B cell (primary cell): Measurements from ENCODE around the gene AK9. TPM values are rescaled to one million over a fixed set of nuclear protein-coding genes. Genes with fewer than 3 reads are reported as not detected.

Experiments
- ATAC-seq: fragments of 200-7000 bp; cut with Tn5 transposase; one replicate; pipeline ENCODE4 v1.10.0; 2021; ENCODE audit warnings: low read depth, mild to moderate bottlenecking, moderate number of reproducible peaks, moderate library complexity
- CTCF ChIA-PET: fragments of 350-600 bp; sonication (Branson Sonifier 250); formaldehyde crosslinking; loops from one replicate; lab custom pipeline; 2021; ENCODE audit warnings: antibody characterized with exemption, inconsistent platforms; lab: Charles Lee
- POLR2A ChIA-PET: fragments of 350-600 bp; sonication (Branson Sonifier 250); formaldehyde crosslinking; loops from one replicate; lab custom pipeline; 2021; ENCODE audit warnings: antibody characterized with exemption; lab: Charles Lee
- DNase-seq: peaks from one replicate; pipeline ENCODE4 v3.0.0; 2013
- H2AFZ ChIP-seq: 2 replicates; pipeline ENCODE4 v1.6.1; 2012; ENCODE audit warnings: mild to moderate bottlenecking, low read depth, low read length; ENCODE audit not compliant: insufficient read depth, poor library complexity, severe bottlenecking
- H3K27ac ChIP-seq, 2 donors: 1 replicate in 1 of 2; 2 replicates in 1 of 2; pipeline ENCODE4 v1.5.1; 2012 to 2013; ENCODE audit warnings: low read length in 2 of 2, mild to moderate bottlenecking in 2 of 2, moderate library complexity in 1 of 2
- H3K27me3 ChIP-seq, 4 experiments: fragments of 200-600 bp in 1 of 4; sonication (generic) in 1 of 4; replicated peaks in 1 of 4; 1 replicate in 2 of 4; 2 replicates in 2 of 4; pipeline versions ENCODE4 v1.6.1 to v1.7.0; 2013 to 2016; ENCODE audit warnings: low read length in 3 of 4, mild to moderate bottlenecking in 2 of 4, mixed read lengths in 1 of 4, moderate library complexity in 1 of 4; ENCODE audit not compliant: insufficient read depth in 4 of 4, control insufficient read depth in 3 of 4; ENCODE audit errors: control extremely low read depth in 1 of 4
- H3K36me3 ChIP-seq, 2 experiments: replicated peaks in 1 of 2; 1 replicate in 1 of 2; 2 replicates in 1 of 2; pipeline versions ENCODE4 v1.6.1 to v1.7.1; 2013; ENCODE audit warnings: low read length in 1 of 2; ENCODE audit not compliant: insufficient read depth in 2 of 2, control insufficient read depth in 1 of 2; ENCODE audit errors: control extremely low read depth in 1 of 2, extremely low read depth in 1 of 2
- H3K4me1 ChIP-seq, 2 donors: fragments of 200-600 bp in 1 of 2; sonication (generic) in 1 of 2; 1 replicate in 1 of 2; 2 replicates in 1 of 2; pipeline versions ENCODE4 v1.5.1 to v1.6.1; 2013 to 2017; ENCODE audit warnings: low read length in 2 of 2; ENCODE audit not compliant: control insufficient read depth in 2 of 2, insufficient read depth in 2 of 2
- H3K4me2 ChIP-seq: replicated peaks from 2 replicates; pipeline ENCODE3; 2012; ENCODE audit warnings: mild to moderate bottlenecking, low read depth, low read length; ENCODE audit not compliant: poor library complexity, severe bottlenecking
- H3K4me3 ChIP-seq, 5 experiments: fragments of 200-600 bp in 1 of 5; sonication (generic) in 1 of 5; 1 replicate in 3 of 5; 2 replicates in 2 of 5; pipeline versions ENCODE4 v1.5.1 to v1.7.0; 2011 to 2016; ENCODE audit warnings: low read length in 4 of 5, mild to moderate bottlenecking in 4 of 5, low read depth in 2 of 5, control low read depth in 1 of 5, moderate library complexity in 1 of 5; ENCODE audit not compliant: insufficient read depth in 1 of 5; ENCODE audit errors: control extremely low read depth in 1 of 5, extremely low read depth in 1 of 5
- H3K79me2 ChIP-seq: fragments of 200-600 bp; sonication (generic); one replicate; pipeline ENCODE4 v1.6.0; 2016; ENCODE audit warnings: low read length; ENCODE audit not compliant: control insufficient read depth, insufficient read depth
- H3K9ac ChIP-seq: fragments of 200-600 bp; sonication (generic); 2 replicates; pipeline ENCODE4 v1.6.1; 2017; ENCODE audit warnings: mild to moderate bottlenecking, low read length, moderate library complexity
- H3K9me3 ChIP-seq, 3 donors: one replicate each; pipeline versions ENCODE4 v1.6.1 to v1.7.1; 2013; ENCODE audit warnings: low read length in 2 of 3; ENCODE audit not compliant: control insufficient read depth in 2 of 3, insufficient read depth in 1 of 3; ENCODE audit errors: control extremely low read depth in 1 of 3
- H4K20me1 ChIP-seq: 2 replicates; pipeline ENCODE4 v1.6.0; 2012; ENCODE audit warnings: mild to moderate bottlenecking, low read length; ENCODE audit not compliant: insufficient read depth, control insufficient read depth, poor library complexity, severe bottlenecking
- H3K27ac Mint-ChIP-seq: one replicate; pipeline ENCODE4 v1.8.0; 2021; ENCODE audit warnings: mixed read lengths
- H3K27me3 Mint-ChIP-seq: one replicate; pipeline ENCODE4 v1.8.0; 2021; ENCODE audit warnings: mixed read lengths
- H3K4me1 Mint-ChIP-seq: one replicate; pipeline ENCODE4 v1.8.0; 2021; ENCODE audit warnings: mixed read lengths
- H3K4me3 Mint-ChIP-seq: one replicate; pipeline ENCODE4 v1.8.0; 2021; ENCODE audit warnings: mixed read lengths
- H3K9me3 Mint-ChIP-seq: one replicate; pipeline ENCODE4 v1.8.0; 2022; ENCODE audit warnings: mixed read lengths; ENCODE audit not compliant: insufficient read depth
- EZH2 ChIP-seq: IDR thresholded peaks from 2 replicates; pipeline ENCODE4 v1.6.1; 2012; ENCODE audit warnings: borderline replicate concordance, low read depth, mild to moderate bottlenecking, moderate library complexity, low read length; ENCODE audit not compliant: insufficient read depth, poor library complexity, severe bottlenecking
- WGBS: methylation state at CpG from one replicate; pipeline ENCODE4 v1.1.5; 2013; ENCODE audit warnings: missing lambda C conversion rate; ENCODE audit not compliant: insufficient coverage; 5-methylcytosine and 5-hydroxymethylcytosine counted together
- intact Hi-C: fragments of 100-400 bp; cut with micrococcal nuclease; formaldehyde crosslinking; loops from one replicate; pipeline ENCODE4 v1.10.0; 2022
- polyA plus RNA-seq: library from polyadenylated mRNA; depleted of rRNA; stranded (reverse); fragments of >200 nt; gene quantifications from 2 replicates; pipeline ENCODE4 v1.2.3, GENCODE V29; 2012
- total RNA-seq, 2 donors: library from RNA; stranded (reverse); fragments of 120-200 nt in 1 of 2; gene quantifications; 1 replicate in 1 of 2; 2 replicates in 1 of 2; pipeline versions ENCODE4 v1.2.3 to v1.2.4, GENCODE V29; 2013 to 2022
- TF ChIP-seq, protein P1 (sequence below): fragments of 200-600 bp; IDR thresholded peaks from one replicate; pipeline ENCODE4 v1.8.0; 2022; ENCODE audit warnings: antibody characterized with exemption, mild to moderate bottlenecking

Gene AK9
- total and polyA plus RNA-seq, 2 donors (not counting 1 experiment from before 2014, with no cell fraction given): 6.4 to 26.5 TPM

DNA sequence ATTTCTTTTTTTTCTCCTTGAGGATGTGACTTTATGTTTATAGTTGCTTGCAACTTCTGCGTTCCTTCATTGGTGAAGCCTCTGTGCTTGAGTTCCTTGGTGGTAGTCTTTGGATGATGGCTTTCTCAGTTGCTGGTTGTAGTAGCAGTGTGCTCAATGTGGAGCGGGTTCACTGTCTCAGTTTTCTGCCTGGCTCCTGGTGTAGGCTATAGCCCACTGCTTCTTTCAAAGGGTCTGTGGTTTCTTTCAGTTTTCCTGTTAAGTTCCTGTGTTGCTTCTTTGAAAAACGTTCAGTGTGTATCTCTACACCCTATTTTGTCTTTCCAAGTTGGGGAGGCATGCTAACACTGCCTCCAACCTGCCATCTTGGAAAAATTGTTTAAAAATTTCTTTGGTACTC lies 174.1 kb downstream of the AK9 start:
- ChIA-PET CTCF (no interaction called here), POLR2A (no interaction called here)
- Histone ChIP-seq H2AFZ (no peak overlapping the region), H3K4me3 (no peak overlapping the region), H3K27ac (no peak overlapping the region), H3K4me1 (peaks cover 6 to 9% of the 10 kb centered on the region in 2 donors), H3K9me3 (no peaks in the 10 kb centered on the region), H3K27me3 (no peaks in the 10 kb centered on the region), H3K9ac (no peak overlapping the region), H4K20me1 (no peaks in the 10 kb centered on the region), H3K36me3 (no peaks in the 10 kb centered on the region), H3K4me2 (no peak overlapping the region), H3K79me2 (no peaks in the 10 kb centered on the region)
- no peak for DNase-seq
- Mint-ChIP-seq H3K4me1 (peaks cover 14% of the 10 kb centered on the region), H3K4me3 (no peak overlapping the region), H3K27me3 (no peaks in the 10 kb centered on the region), H3K27ac (no peak overlapping the region), H3K9me3 (peaks cover 2% of the 10 kb centered on the region)
- WGBS: 6% methylated on average over 2 of the region's 3 CpGs
- no peak for TF ChIP-seq EZH2
- TF ChIP-seq, protein P1, sequence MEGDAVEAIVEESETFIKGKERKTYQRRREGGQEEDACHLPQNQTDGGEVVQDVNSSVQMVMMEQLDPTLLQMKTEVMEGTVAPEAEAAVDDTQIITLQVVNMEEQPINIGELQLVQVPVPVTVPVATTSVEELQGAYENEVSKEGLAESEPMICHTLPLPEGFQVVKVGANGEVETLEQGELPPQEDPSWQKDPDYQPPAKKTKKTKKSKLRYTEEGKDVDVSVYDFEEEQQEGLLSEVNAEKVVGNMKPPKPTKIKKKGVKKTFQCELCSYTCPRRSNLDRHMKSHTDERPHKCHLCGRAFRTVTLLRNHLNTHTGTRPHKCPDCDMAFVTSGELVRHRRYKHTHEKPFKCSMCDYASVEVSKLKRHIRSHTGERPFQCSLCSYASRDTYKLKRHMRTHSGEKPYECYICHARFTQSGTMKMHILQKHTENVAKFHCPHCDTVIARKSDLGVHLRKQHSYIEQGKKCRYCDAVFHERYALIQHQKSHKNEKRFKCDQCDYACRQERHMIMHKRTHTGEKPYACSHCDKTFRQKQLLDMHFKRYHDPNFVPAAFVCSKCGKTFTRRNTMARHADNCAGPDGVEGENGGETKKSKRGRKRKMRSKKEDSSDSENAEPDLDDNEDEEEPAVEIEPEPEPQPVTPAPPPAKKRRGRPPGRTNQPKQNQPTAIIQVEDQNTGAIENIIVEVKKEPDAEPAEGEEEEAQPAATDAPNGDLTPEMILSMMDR: no peak
- intact Hi-C loops: no loop called here
- no peak for ATAC-seq

DNA sequence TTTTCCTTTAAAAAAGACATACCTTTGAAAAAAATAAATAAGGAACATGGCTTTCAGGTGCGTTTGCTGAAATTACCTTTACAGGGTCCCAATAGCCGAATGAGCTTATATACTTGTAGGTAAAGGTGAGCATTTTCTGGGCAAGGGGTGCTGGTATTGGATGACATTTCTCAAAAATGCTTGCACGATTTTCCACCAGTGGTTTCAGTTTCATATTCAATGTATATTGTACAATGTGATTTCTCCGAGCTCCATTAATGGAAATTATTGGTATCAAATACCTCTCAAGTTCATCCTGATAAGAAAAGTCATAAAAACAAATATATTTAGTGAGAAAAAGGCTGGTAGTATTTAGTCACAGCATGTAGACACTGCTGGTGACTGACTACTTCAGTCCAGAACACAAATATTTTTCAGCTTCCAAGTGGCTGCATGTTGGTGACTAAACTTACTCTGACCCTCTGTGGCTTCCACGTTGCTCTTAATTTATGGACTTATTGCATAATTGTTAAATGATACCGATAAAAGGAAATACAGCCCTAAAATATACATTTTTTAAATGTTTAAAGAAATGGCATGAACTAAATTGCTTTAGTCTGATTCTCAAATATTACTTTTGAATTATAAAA lies 175.1 kb downstream of the AK9 start:
- H3K4me3 ChIP-seq: peak overlapping the region in 4 of 5 experiments; percentile 4 to 46 (median 42)
- peak overlapping the region; percentile 50 for H3K9ac ChIP-seq
- H3K4me3 Mint-ChIP-seq: peak overlapping the region; percentile 57
- WGBS: 80% methylated on average over 1 of the region's 6 CpGs
- intact Hi-C loops: no loop called here
- ATAC-seq (no peak), DNase-seq (no peak)
- peaks cover 2% of the 10 kb centered on the region for H3K9me3 Mint-ChIP-seq
- no peaks in the 10 kb centered on the region for H3K36me3 ChIP-seq
- ChIA-PET CTCF (interaction anchor here (1.0 to 1.4 kb wide), 3 partner anchors 12 to 523 kb away, joined by 4 to 6 read pairs (median 4); no protein-coding TSS in a partner anchor), POLR2A (no interaction called here)
- peak overlapping the region; percentile 63 for H3K4me2 ChIP-seq
- no peak overlapping the region for H3K27ac Mint-ChIP-seq
- TF ChIP-seq, protein P1: no peak
- no peak for TF ChIP-seq EZH2
- peaks cover 6 to 9% of the 10 kb centered on the region in 2 donors for H3K4me1 ChIP-seq
- no peaks in the 10 kb centered on the region for H3K9me3 ChIP-seq
- peak overlapping the region; percentile 55 for H2AFZ ChIP-seq
- no peak overlapping the region for H3K27ac ChIP-seq
- peaks cover 14% of the 10 kb centered on the region for H3K4me1 Mint-ChIP-seq
- H3K27me3 Mint-ChIP-seq: no peaks in the 10 kb centered on the region
- no peaks in the 10 kb centered on the region for H4K20me1 ChIP-seq
- no peaks in the 10 kb centered on the region for H3K27me3 ChIP-seq
- no peaks in the 10 kb centered on the region for H3K79me2 ChIP-seq
